NCI-H226 (cell line): ENCODE results near the gene KCNK16.
"Not testable (repeated sequence)": the region's sequence is repeated elsewhere in the genome, so short reads cannot be mapped to it uniquely, and the experiment has no call there.

Source experiments
- DNase-seq: peaks from one replicate; pipeline ENCODE4 v3.0.0-alpha.2; 2015

Gene KCNK16

GRCh38 chr6:39304951-39305350 is 17.6 kb downstream of the KCNK16 start:
- DNase-seq = no peak

- DNase-seq = no peak
Observed at GRCh38 chr6:39303425-39304153, 18.9 kb downstream of the KCNK16 start.

GRCh38 chr6:39302669-39303424 is 19.7 kb downstream of the KCNK16 start:
- DNase-seq = peak; percentile 39

- no peak for DNase-seq
Observed at GRCh38 chr6:39302011-39302410, 20.5 kb downstream of the KCNK16 start.

- DNase-seq = no peak
Observed at GRCh38 chr6:39301606-39302005, 20.9 kb downstream of the KCNK16 start.

- DNase-seq = no peak
Observed at GRCh38 chr6:39300739-39301138, 21.8 kb downstream of the KCNK16 start.

GRCh38 chr6:39298061-39298460 is 24.4 kb downstream of the KCNK16 start:
- no peak for DNase-seq

GRCh38 chr6:39296745-39297640 is 25.5 kb downstream of the KCNK16 start:
- no peak for DNase-seq

- DNase-seq = no peak
Observed at GRCh38 chr6:39295611-39296011, 26.9 kb downstream of the KCNK16 start.

GRCh38 chr6:39294899-39295298 is 27.6 kb downstream of the KCNK16 start:
- DNase-seq = no peak

- DNase-seq = no peak
Observed at GRCh38 chr6:39294133-39294532, 28.4 kb downstream of the KCNK16 start.

GRCh38 chr6:39292637-39293036 is 29.9 kb downstream of the KCNK16 start:
- no peak for DNase-seq

GRCh38 chr6:39289490-39289889 is 33.0 kb downstream of the KCNK16 start:
- DNase-seq = no peak

GRCh38 chr6:39287601-39288000 is 34.9 kb downstream of the KCNK16 start:
- no peak for DNase-seq

GRCh38 chr6:39286596-39286995 is 35.9 kb downstream of the KCNK16 start:
- DNase-seq = not testable (repeated sequence)

GRCh38 chr6:39282774-39283173 is 39.7 kb downstream of the KCNK16 start:
- no peak for DNase-seq

GRCh38 chr6:39281312-39281980 is 41.1 kb downstream of the KCNK16 start:
- no peak for DNase-seq

GRCh38 chr6:39280247-39280731 is 42.2 kb downstream of the KCNK16 start:
- DNase-seq = peak; percentile 66

- DNase-seq = no peak
Observed at GRCh38 chr6:39279539-39279938, 43.0 kb downstream of the KCNK16 start.

- DNase-seq = no peak
Observed at GRCh38 chr6:39276379-39276995, 46.0 kb downstream of the KCNK16 start.

- no peak for DNase-seq
Observed at GRCh38 chr6:39274903-39275302, 47.6 kb downstream of the KCNK16 start.

- no peak for DNase-seq
Observed at GRCh38 chr6:39274471-39274870, 48.0 kb downstream of the KCNK16 start.
